IMR-90 (cell line): ENCODE data around the gene KRT27.

Experiments
- BHLHE40 ChIP-seq: fragments of 150-350 bp; IDR thresholded peaks from 2 replicates; pipeline ENCODE4 v1.6.1; 2016; ENCODE audit warnings: mild to moderate bottlenecking, low read depth, low read length
- CEBPB ChIP-seq: IDR thresholded peaks from 2 replicates; pipeline ENCODE4 v1.6.1; 2012; ENCODE audit warnings: low read depth, low read length, improper control_type of control experiment
- CHD1 ChIP-seq: IDR thresholded peaks from 2 replicates; pipeline ENCODE4 v1.6.1; 2012; ENCODE audit warnings: low read depth, low read length, improper control_type of control experiment
- MXI1 ChIP-seq: IDR thresholded peaks from 2 replicates; pipeline ENCODE4 v1.6.1; 2012; ENCODE audit warnings: low read depth, mild to moderate bottlenecking, low read length, moderate library complexity, borderline replicate concordance
- POLR2A ChIP-seq: IDR thresholded peaks from 2 replicates; pipeline ENCODE4 v1.6.1; 2012; ENCODE audit warnings: mild to moderate bottlenecking, low read depth, low read length
- RAD21 ChIP-seq: IDR thresholded peaks from 2 replicates; pipeline ENCODE4 v1.6.1; 2012; ENCODE audit warnings: low read length, improper control_type of control experiment
- SMC3 ChIP-seq: fragments of 150-350 bp; IDR thresholded peaks from 2 replicates; pipeline ENCODE4 v1.6.1; 2016; ENCODE audit warnings: low read depth, mild to moderate bottlenecking, antibody characterized with exemption, low read length, moderate library complexity
- USF2 ChIP-seq: fragments of 150-350 bp; IDR thresholded peaks from 2 replicates; pipeline ENCODE4 v1.6.1; 2017; ENCODE audit warnings: mild to moderate bottlenecking, antibody characterized with exemption, low read length, low read depth
- TF ChIP-seq, protein P1 (sequence below): conservative IDR thresholded peaks from 2 replicates; pipeline ENCODE4 v1.5.1; 2012; ENCODE audit warnings: mild to moderate bottlenecking, low read depth, low read length, improper control_type of control experiment
- TF ChIP-seq, protein P2 (sequence below): fragments of 150-350 bp; IDR thresholded peaks from 2 replicates; pipeline ENCODE4 v1.6.1; 2016; ENCODE audit warnings: low read depth, mild to moderate bottlenecking, low read length, moderate library complexity, borderline replicate concordance

- TF ChIP-seq, protein P1, sequence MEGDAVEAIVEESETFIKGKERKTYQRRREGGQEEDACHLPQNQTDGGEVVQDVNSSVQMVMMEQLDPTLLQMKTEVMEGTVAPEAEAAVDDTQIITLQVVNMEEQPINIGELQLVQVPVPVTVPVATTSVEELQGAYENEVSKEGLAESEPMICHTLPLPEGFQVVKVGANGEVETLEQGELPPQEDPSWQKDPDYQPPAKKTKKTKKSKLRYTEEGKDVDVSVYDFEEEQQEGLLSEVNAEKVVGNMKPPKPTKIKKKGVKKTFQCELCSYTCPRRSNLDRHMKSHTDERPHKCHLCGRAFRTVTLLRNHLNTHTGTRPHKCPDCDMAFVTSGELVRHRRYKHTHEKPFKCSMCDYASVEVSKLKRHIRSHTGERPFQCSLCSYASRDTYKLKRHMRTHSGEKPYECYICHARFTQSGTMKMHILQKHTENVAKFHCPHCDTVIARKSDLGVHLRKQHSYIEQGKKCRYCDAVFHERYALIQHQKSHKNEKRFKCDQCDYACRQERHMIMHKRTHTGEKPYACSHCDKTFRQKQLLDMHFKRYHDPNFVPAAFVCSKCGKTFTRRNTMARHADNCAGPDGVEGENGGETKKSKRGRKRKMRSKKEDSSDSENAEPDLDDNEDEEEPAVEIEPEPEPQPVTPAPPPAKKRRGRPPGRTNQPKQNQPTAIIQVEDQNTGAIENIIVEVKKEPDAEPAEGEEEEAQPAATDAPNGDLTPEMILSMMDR = no peak
- TF ChIP-seq RAD21 = no peak
- TF ChIP-seq BHLHE40 = no peak
- no peak for TF ChIP-seq CEBPB
- TF ChIP-seq USF2 = no peak
- TF ChIP-seq MXI1 = no peak
- no peak for TF ChIP-seq POLR2A
- TF ChIP-seq SMC3 = no peak
- TF ChIP-seq, protein P2, sequence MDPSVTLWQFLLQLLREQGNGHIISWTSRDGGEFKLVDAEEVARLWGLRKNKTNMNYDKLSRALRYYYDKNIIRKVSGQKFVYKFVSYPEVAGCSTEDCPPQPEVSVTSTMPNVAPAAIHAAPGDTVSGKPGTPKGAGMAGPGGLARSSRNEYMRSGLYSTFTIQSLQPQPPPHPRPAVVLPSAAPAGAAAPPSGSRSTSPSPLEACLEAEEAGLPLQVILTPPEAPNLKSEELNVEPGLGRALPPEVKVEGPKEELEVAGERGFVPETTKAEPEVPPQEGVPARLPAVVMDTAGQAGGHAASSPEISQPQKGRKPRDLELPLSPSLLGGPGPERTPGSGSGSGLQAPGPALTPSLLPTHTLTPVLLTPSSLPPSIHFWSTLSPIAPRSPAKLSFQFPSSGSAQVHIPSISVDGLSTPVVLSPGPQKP = no peak
- no peak for TF ChIP-seq CHD1
These were observed 33.0 kb upstream of the KRT27 start for GRCh38 chr17:40815381-40815780.
